Neural crest cell (in vitro differentiated cells): ENCODE data around the gene KIF15. TPM values are rescaled to one million over a fixed set of nuclear protein-coding genes. Genes with fewer than 3 reads are reported as not detected.
"Not testable (repeated sequence)": the region's sequence is repeated elsewhere in the genome, so short reads cannot be mapped to it uniquely, and the experiment has no call there.

Experiments
- DNase-seq: peaks from one replicate; pipeline ENCODE4 v3.0.0; 2021; ENCODE audit warnings: low read depth, mixed read lengths, low spot score
- H3K27ac Mint-ChIP-seq: one replicate; pipeline ENCODE4 v1.8.0; 2021; ENCODE audit warnings: mild to moderate bottlenecking, mixed read lengths; ENCODE audit not compliant: unreplicated experiment
- H3K27me3 Mint-ChIP-seq: 2 replicates; pipeline ENCODE4 v1.8.0; 2021; ENCODE audit warnings: low read depth, mild to moderate bottlenecking, mixed read lengths
- H3K36me3 Mint-ChIP-seq: 2 replicates; pipeline ENCODE4 v1.8.0; 2021; ENCODE audit warnings: low read depth, mild to moderate bottlenecking, mixed read lengths
- H3K4me1 Mint-ChIP-seq: 2 replicates; pipeline ENCODE4 v1.8.0; 2021; ENCODE audit warnings: mixed read lengths
- H3K4me3 Mint-ChIP-seq: one replicate; pipeline ENCODE4 v1.8.0; 2021; ENCODE audit warnings: mild to moderate bottlenecking, mixed read lengths
- H3K9me3 Mint-ChIP-seq: 2 replicates; pipeline ENCODE4 v1.8.0; 2021; ENCODE audit warnings: mixed read lengths
- CTCF ChIP-seq: fragments of 200-600 bp; sonication (generic); conservative IDR thresholded peaks from 2 replicates; pipeline ENCODE4 v1.5.0; 2021; ENCODE audit warnings: antibody characterized with exemption, mild to moderate bottlenecking
- total RNA-seq: library from RNA; stranded (reverse); gene quantifications from 2 replicates; pipeline ENCODE4 v1.2.1, GENCODE V29; 2021

KIF15 gene
- total RNA-seq, 1 donor from 2014 or later = 51.3 TPM

GRCh38 chr3:44803298-44803697 lies 41.7 kb downstream of the KIF15 start:
- no peak overlapping the region for H3K27ac Mint-ChIP-seq
- no peak for TF ChIP-seq CTCF
- H3K9me3 Mint-ChIP-seq = no peaks in the 10 kb centered on the region
- peaks cover 7% of the 10 kb centered on the region for H3K36me3 Mint-ChIP-seq
- DNase-seq = no peak
- H3K4me3 Mint-ChIP-seq = no peak overlapping the region
- no peaks in the 10 kb centered on the region for H3K27me3 Mint-ChIP-seq
- no peaks in the 10 kb centered on the region for H3K4me1 Mint-ChIP-seq

- Mint-ChIP-seq H3K36me3 (peaks cover 10% of the 10 kb centered on the region), H3K4me3 (no peak overlapping the region), H3K4me1 (no peaks in the 10 kb centered on the region), H3K27ac (no peak overlapping the region), H3K27me3 (no peaks in the 10 kb centered on the region), H3K9me3 (no peaks in the 10 kb centered on the region)
- no peak for DNase-seq
- no peak for TF ChIP-seq CTCF
These were observed 44.4 kb downstream of the KIF15 start for GRCh38 chr3:44805960-44806359.

- no peak for DNase-seq
- no peak for TF ChIP-seq CTCF
- no peaks in the 10 kb centered on the region for H3K27me3 Mint-ChIP-seq
- H3K36me3 Mint-ChIP-seq = peaks cover 57% of the 10 kb centered on the region
- H3K27ac Mint-ChIP-seq = no peak overlapping the region
- H3K4me1 Mint-ChIP-seq = no peaks in the 10 kb centered on the region
- no peak overlapping the region for H3K4me3 Mint-ChIP-seq
- peaks cover 14% of the 10 kb centered on the region for H3K9me3 Mint-ChIP-seq
These were observed 53.2 kb downstream of the KIF15 start for GRCh38 chr3:44814751-44815150.

- peaks cover 16% of the 10 kb centered on the region for H3K9me3 Mint-ChIP-seq
- H3K4me3 Mint-ChIP-seq, H3K4me1 Mint-ChIP-seq, H3K27ac Mint-ChIP-seq, DNase-seq, H3K27me3 Mint-ChIP-seq: not testable (repeated sequence)
- H3K36me3 Mint-ChIP-seq = peaks cover 59% of the 10 kb centered on the region
These were observed 54.7 kb downstream of the KIF15 start for GRCh38 chr3:44816334-44816733.

- Mint-ChIP-seq H3K9me3 (peaks cover 16% of the 10 kb centered on the region), H3K36me3 (peaks cover 65% of the 10 kb centered on the region)
- not testable (repeated sequence) for H3K4me3 Mint-ChIP-seq, H3K4me1 Mint-ChIP-seq, H3K27ac Mint-ChIP-seq, DNase-seq, H3K27me3 Mint-ChIP-seq
These were observed 59.6 kb downstream of the KIF15 start for GRCh38 chr3:44821206-44821605.

- Mint-ChIP-seq H3K4me1 (no peaks in the 10 kb centered on the region), H3K27ac (no peak overlapping the region), H3K4me3 (no peak overlapping the region), H3K9me3 (no peaks in the 10 kb centered on the region), H3K36me3 (peaks cover 37% of the 10 kb centered on the region), H3K27me3 (no peaks in the 10 kb centered on the region)
- no peak for TF ChIP-seq CTCF
- no peak for DNase-seq
These were observed 63.8 kb downstream of the KIF15 start for GRCh38 chr3:44825264-44825925.
